Stomach (tissue), 4 donors: Measurements from ENCODE around the gene BRSK2.

Experiments
- POLR2A ChIP-seq, 4 donors: fragments of 450-650 bp; IDR thresholded peaks; one replicate each; pipeline ENCODE4 v1.6.1; 2016; ENCODE audit warnings: antibody characterized with exemption in 4 of 4, control low read depth in 2 of 4, mild to moderate bottlenecking in 1 of 4, moderate library complexity in 1 of 4
- POLR2AphosphoS5 ChIP-seq, 3 donors: sonication (generic); formaldehyde crosslinking; IDR thresholded peaks; one replicate each; pipeline ENCODE4 v1.6.1; 2016; ENCODE audit warnings: antibody characterized with exemption in 3 of 3
- TF ChIP-seq, protein P1 (sequence below), 7 experiments: fragments of 450-650 bp in 4 of 7; fragments of 200-600 bp in 3 of 7; sonication (generic) in 3 of 7; IDR thresholded peaks; one replicate each; pipeline ENCODE4 v1.5.1; 2016 to 2019; ENCODE audit warnings: antibody characterized with exemption in 7 of 7, control low read depth in 2 of 7, mild to moderate bottlenecking in 1 of 7

GRCh38 chr11:1454576-1454975, 64.8 kb downstream of the BRSK2 start:
- no peak for TF ChIP-seq POLR2AphosphoS5 (IDR thresholded peaks at IDR 0.05)
- TF ChIP-seq, protein P1, sequence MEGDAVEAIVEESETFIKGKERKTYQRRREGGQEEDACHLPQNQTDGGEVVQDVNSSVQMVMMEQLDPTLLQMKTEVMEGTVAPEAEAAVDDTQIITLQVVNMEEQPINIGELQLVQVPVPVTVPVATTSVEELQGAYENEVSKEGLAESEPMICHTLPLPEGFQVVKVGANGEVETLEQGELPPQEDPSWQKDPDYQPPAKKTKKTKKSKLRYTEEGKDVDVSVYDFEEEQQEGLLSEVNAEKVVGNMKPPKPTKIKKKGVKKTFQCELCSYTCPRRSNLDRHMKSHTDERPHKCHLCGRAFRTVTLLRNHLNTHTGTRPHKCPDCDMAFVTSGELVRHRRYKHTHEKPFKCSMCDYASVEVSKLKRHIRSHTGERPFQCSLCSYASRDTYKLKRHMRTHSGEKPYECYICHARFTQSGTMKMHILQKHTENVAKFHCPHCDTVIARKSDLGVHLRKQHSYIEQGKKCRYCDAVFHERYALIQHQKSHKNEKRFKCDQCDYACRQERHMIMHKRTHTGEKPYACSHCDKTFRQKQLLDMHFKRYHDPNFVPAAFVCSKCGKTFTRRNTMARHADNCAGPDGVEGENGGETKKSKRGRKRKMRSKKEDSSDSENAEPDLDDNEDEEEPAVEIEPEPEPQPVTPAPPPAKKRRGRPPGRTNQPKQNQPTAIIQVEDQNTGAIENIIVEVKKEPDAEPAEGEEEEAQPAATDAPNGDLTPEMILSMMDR (IDR thresholded peaks at IDR 0.05), result no peak
- TF ChIP-seq POLR2A (IDR thresholded peaks at IDR 0.05), result no peak
